Epithelial cell of prostate (primary cell): ENCODE measurements around the gene TOR1AIP2.
"Not testable (repeated sequence)": the region's sequence is repeated elsewhere in the genome, so short reads cannot be mapped to it uniquely, and the experiment has no call there.

Source experiments
- DNase-seq: peaks from one replicate; pipeline ENCODE4 v3.0.0-alpha.2; 2011; ENCODE audit warnings: low read depth, low spot score
- H3K27ac ChIP-seq: fragments of 450-650 bp; 2 replicates; pipeline ENCODE4 v1.5.1; 2017; ENCODE audit warnings: mild to moderate bottlenecking

Gene TOR1AIP2

DNA sequence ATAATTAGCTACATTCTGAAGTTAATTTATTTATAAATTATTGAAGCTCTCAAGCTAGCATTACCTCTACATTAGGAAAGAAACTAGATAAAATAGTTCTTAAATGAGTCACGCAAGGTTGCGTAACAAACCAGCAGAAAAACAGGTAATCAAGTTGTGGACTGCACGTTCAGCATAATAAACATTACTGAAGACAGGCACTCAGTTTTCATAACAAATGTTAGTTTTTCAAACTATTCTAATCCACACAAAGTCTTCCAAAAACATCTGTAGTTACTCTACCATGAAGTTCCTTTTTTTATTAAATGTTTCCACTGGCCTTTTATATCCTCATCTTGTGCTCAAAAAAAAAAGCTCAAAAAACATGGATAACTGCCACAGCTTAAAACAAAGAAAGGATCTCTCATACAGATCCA lies 1.3 kb downstream of the TOR1AIP2 start:
- H3K27ac ChIP-seq = peak overlapping the region; percentile 58
- peak; percentile 22 for DNase-seq

DNA sequence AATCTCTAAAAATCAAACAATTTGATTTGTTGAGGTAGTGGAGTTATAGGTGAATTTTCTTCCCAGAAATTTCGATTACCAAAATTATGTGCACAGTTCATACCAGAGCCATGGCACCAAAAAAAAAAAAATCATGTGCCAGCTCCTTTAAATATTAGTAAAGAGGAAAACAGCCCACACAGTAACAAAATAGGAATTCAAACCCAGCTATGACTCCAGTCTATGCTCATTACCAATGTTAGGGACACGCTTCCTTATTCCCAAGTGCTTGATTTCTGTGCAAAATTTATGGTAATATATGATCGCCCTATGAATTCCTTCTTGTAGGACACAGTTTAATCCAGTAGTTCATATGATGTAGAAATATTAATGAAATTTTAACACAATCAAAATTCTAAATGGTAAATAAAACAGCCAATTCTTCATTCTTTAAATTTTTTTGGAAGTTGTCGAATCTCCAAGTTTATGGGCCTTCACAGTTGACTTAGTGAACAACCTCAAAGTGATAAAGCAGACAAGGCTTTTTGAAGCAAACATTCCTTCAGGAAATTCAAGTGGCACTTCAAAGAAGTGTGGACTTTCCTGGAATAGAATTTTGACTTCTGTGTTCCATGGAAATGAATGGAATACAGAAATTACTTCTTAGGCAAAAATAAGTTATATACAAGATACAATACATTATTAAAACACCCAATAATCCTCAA lies 1.9 kb downstream of the TOR1AIP2 start:
- no peak for DNase-seq
- peak overlapping the region; percentile 58 for H3K27ac ChIP-seq

DNA sequence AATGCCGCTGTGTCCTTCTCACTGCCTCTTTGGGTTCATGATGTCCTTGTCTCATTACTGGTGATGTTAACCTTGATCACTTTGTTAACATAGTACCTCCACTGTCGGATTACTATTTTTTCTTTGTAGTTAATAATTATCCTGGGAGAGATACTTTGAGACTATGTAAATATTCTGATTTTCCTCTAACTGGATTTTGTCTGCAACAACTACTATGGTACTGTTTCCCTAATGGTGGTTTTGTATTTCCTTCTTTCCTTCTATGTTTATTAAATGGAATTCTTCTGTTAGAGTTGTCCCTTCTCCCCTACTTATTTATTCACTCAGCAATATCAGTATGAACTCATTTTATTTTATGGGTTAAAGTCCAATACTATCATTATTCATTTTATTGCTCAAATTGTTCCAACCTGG lies 4.2 kb downstream of the TOR1AIP2 start:
- DNase-seq = no peak
- H3K27ac ChIP-seq = no peak overlapping the region

DNA sequence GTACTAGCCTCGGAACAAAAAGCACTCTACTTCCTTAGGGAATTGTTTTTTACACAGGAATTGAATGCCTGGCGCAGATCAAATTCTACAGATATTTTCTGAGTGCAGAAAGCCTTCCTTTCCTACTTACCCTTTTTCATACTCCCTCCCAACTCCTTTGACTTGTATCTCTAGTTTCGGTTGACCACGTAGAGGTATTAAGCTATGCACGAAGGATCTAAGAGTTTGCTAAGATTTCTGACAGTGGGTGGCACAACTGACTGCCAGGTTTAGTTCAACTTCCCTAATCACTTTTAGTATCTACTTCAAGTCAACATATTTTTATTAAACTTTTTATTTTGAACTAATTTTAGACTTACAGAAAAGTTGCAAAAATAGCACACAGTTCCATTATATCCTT lies 5.0 kb downstream of the TOR1AIP2 start:
- DNase-seq = no peak
- H3K27ac ChIP-seq = no peak overlapping the region

DNA sequence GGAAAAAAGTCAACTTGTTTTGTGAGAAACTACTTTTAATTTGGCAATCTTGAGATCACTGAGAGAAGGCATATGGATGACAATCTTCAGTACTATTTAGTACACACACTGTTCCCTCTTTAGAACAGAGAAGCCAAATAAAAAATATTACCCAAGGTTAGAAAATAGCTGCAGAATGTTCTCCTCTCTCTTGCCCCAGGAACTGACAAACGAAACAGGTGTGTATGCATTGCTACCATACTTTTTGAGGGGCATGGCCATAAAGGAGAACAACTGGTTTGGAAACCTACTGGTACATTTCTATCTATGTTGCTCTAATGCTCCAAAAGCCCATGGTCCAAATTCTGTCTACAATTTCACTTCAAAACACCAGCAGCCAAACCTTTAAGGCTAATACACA lies 5.7 kb downstream of the TOR1AIP2 start:
- DNase-seq = no peak
- H3K27ac ChIP-seq = no peak overlapping the region

DNA sequence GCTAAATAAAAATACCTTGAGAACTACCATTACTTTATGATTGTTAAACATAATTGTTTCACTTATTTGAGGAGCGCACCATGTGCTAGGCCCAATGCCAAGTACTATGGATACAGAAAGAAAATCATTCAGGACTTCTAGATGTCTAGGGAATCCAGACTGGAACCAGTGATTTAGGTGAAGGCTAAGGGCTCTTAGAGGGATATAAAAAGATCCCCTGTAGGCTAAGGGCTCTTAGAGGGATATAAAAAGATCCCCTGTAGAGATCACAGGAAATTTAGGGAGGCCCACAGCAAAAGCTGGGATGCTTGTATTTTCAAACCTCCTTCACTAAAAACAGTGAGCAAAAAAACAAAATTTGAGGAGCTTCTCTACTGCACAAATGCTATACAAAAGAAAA lies 6.7 kb downstream of the TOR1AIP2 start:
- no peak overlapping the region for H3K27ac ChIP-seq
- DNase-seq = no peak

DNA sequence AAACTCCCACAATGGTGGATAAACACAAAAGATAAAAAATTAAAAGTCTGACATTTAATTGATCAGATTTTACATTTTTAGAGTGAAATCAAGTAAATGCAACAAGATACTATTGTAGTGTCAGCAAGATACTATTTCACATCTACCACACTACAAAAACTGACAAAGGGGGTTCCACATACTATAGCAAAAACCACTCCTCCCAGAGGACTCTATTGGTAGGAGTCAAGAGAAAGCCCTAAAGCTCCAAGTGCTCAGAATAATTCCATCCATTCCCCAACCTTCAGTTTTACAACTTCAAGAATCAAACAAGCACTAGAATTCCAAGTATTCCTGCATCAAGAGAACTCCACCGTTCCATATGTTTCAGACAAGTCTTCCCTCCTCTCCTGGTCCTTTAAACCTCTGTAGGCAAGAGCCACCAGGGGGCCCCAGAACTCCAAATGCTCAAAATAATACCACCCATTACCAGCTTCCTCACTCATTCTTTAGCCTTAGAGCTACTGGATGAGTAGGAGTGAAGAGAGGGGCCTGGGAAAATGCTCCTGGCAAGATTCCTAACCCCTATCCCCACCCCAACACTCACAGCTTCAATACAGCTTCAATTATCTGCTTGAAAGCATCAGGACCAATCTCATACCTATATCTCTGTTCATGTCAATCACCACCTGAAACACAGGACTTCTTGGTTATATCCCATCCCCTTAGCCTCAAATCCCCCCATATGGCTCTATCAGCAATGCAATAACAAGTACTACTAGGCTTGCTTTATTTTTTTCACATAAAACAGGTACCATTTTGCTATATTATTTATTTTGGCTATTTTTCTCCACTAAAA lies 9.9 kb downstream of the TOR1AIP2 start:
- no peak for DNase-seq
- H3K27ac ChIP-seq = no peak overlapping the region

DNA sequence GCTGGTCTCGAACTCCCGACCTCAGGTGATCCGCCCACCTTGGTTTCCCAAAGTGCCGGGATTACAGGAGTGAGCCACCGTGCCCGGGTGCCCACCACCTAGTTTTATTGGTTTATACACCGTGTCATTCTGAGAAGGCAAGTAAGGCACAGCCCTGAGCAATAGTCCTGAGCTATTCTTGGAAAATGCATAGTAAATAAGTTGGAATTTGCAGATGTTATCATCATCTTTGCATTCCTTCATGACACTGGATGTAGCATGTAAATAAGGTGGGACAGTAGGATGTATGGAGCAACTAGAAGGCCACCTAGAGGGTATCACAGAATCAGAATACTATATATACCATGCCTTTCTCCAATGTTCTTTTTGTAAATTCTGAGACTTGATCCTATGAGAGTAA lies 11.0 kb downstream of the TOR1AIP2 start:
- no peak for DNase-seq
- no peak overlapping the region for H3K27ac ChIP-seq

DNA sequence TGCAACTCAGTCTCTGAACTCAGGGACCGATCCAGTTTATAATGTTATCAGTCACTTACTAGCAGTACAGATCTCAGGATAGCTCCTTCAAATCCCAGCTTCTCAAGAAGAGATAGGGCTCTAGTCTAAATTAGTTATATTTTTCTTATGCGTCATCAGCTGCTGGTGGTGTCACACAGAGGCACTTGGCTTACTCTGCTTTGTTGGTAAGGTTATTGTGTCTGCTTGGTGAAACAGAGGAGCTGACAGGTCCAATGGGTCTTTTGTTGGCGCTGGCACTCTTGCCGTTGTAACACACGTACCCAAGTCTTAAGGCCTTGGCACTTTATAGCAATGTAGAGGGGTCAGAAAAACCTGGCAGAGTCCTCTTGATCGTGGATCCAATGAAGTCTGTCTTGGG lies 12.2 kb downstream of the TOR1AIP2 start:
- DNase-seq = no peak
- H3K27ac ChIP-seq = no peak overlapping the region

DNA sequence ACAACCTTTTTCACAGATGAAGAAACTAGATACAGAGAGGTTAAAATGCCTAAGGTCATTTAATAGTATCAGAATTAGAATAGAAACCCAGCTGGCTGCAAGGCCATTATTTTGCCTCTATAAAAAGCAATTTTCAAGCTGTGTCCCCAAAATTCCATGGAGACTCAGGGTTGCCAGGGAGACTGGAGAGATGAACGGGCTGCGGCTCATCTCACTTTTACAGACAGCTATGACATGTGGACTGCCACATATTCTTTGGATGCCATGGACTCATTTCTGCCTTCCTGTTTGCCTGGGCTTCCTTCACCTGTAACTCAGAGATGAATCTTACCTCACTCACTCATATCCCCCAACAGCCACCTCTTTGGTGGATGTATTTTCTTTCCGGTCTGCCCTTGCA lies 17.0 kb downstream of the TOR1AIP2 start:
- DNase-seq = no peak
- H3K27ac ChIP-seq = no peak overlapping the region

DNA sequence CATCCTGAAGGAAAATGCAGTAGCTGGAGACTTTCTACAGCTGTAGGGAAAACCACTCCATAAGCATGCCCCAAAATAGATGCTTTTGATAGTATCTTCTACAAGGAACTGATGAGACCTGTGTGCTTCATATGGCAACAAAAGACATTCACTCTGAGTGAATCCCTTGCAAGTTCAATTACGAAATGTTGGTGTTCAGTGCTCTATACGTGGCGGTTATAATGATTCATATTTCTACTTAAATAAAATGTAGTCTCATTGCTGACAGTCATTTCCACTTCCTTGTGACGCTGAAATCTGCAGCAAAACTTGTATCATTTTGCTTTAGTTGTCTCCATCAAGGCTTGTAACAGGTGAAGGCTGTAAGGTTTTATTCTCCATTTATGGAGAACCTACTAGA lies 20.6 kb downstream of the TOR1AIP2 start:
- no peak for DNase-seq
- H3K27ac ChIP-seq = peak overlapping the region; percentile 32

DNA sequence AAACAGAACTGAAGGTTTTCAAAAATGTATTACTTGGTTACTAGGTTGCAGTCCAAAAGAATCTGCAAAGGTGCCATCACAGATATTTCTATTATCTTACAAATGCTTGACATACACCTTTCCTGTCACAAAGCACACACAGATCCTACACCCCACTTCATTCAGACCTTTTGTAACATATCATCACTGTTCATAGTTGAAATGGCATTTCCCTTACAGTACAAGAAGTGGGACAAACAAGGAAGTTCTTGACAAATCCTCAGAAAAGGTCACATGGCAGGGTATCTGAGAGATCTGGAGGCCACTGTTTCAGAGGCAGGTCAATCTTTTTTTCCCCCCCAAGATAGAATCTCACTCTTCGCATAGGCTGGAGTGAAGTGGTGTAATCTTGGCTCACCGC lies 21.3 kb downstream of the TOR1AIP2 start:
- no peak overlapping the region for H3K27ac ChIP-seq
- no peak for DNase-seq

DNA sequence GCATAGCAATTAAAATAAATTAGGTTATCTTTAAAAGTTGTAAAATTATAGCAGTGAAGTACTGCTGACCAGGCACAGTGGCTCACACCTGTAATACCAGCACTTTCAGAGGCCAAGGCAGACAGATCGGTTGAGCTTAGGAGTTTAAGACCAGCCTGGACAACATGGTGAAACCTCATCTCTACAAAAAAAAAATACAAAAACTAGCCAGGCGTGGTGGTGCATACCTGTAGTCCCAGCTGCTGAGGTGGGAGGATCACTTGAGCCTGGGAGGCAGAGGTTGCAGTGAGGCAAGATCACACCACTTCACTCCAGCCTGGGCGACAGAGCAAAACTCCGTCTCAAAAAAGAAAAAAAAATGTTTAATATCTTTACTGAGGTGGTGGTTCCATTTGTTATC lies 21.8 kb downstream of the TOR1AIP2 start:
- DNase-seq, H3K27ac ChIP-seq: not testable (repeated sequence)

DNA sequence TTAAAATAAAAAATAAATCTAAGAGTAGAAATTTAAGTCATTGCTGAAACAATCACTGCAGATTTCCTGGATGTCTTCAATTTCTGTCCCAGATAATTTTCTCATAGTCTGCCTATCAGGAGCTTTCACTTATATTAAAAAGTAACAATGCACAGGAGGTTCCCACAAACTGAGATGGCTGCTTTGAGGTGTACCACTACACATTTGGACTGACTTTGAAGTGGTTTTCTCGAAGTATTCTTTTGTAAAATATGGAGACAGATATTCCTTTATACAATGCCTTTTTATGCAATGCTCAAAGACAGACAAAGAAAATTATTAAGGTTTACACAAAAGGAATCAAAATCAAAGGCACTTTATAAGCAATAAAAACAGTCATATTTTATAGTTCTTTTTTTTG lies 24.5 kb downstream of the TOR1AIP2 start:
- no peak overlapping the region for H3K27ac ChIP-seq
- DNase-seq = no peak

DNA sequence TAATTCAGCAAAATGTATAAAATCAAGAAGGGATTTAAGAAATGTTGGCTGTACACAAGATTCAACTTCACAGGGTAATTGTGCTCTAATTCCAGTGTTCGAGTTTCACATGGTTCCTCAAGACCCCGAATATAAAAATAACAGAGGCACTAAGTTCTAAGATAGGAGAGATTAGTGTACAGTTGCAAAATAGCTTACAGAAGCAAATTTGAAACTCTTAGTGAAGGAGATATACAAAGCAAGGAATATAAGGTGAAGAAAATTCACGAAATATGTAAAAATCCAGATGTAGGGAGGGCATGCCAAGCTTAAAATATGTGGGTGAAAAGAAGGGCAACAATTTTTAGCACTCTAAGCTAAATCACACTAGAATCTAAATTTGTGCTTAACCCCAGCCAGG lies 29.4 kb downstream of the TOR1AIP2 start:
- H3K27ac ChIP-seq = no peak overlapping the region

DNA sequence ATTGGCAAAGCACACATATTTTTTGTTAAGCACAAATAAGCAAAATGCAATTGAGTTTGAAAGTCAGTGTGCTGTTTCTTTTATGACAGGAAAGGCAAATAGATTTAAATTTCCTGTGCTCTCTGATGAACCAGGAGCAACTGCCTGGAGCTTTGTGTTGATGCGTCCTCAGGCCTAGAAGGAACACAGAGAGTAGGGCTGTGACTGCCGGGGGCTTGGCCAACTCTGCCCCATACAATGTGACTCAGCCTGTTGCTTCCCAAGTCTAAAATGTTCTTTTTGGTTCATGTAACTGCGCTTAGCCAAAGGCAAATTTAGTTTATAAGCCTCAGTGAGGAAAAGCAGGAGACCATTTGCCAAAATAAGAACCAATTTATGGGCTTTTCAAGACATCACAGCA lies 37.5 kb downstream of the TOR1AIP2 start:
- DNase-seq = no peak
- no peak overlapping the region for H3K27ac ChIP-seq

More for the DNA sequence above, 29.4 kb downstream of the TOR1AIP2 start:
- DNase-seq = no peak

DNA sequence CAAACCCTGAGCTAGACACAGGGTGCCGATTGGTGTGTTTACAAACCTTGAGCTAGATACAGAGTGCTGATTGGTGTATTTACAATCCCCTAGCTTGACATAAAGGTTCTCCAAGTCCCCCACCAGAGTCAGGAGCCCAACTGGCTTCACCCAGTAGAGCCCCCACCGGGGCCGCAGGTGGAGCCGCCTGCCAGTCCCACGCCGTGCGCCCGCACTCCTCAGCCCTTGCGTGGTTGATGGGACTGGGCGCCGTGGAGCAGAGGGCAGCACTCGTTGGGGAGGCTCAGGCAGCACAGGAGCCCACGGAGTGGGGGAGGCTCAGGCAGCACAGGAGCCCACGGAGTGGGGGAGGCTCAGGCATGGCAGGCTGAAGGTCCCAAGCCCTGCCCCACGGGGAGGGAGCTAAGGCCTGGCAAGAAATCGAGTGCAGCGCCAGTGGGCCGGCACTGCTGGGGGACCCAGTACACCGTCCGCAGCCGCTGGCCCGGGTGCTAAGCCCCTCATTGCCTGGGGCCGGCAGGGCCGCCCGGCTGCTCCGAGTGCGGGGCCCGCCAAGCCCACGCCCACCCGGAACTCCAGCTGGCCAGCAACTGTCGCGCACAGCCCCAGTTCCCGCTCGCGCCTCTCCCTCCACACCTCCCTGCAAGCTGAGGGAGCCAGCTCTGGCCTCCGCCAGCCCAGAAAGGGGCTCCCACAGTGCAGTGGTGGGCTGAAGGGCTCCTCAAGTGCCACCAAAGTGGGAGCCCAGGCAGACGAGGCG lies 40.7 kb downstream of the TOR1AIP2 start:
- not testable (repeated sequence) for H3K27ac ChIP-seq, DNase-seq

DNA sequence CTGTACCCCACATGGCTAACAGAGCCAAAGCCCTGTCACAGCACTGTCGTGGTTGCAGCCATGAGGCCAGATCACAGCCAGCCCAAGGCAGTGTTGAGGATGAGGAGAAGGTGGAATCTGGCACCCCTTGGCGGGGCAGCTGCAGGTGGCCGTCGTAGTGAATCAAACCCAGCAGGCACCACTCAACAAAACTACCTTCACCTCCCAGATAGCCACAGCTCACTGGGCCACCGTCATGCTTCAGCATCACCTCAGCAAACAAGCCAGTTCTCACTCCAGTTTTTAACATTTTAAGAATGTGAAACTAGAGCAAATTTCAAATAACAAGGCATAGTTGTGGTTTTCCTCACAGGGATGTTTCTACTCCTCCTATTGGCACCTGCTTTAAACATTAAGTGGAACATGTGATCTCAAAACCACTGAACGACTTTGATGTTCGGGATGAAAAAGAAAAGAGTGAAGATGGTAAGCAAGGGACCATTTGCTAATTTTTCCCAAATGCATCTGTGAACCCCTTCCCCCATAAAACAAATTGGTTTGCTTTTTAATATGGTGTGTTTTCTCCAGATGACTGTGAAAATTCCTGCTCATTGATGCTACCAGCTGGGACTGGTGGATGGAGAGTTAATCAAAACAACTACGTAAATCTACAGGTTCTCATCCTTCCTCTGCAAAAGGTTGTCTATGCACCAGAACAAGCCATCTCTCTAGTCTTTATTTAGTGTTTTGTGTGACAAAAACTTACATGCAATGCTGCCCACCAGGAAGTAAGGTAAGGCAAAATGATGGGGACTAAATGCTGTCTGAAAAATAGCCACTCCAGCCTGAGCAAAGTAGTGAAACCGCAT lies 45.5 kb downstream of the TOR1AIP2 start:
- no peak for DNase-seq
- no peak overlapping the region for H3K27ac ChIP-seq

DNA sequence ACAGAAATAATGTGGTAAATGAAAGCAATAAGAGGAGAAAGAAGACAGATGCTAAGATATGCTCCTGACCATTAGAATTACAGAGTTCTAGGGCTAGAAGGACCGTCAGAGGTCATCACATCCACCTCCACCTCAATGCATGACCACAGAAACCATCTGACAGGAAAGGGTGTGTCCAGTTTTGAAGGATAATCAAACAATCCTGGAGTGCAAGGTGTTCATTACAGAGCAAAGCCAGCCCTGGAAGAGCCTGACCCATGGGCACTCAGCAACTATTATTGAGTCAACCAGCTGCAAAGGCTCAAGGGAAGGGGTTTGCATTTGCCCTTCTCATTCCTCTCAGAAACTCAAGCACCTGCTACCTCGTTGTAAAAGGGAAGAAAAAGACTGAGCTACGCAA lies 46.4 kb downstream of the TOR1AIP2 start:
- DNase-seq = no peak
- no peak overlapping the region for H3K27ac ChIP-seq

DNA sequence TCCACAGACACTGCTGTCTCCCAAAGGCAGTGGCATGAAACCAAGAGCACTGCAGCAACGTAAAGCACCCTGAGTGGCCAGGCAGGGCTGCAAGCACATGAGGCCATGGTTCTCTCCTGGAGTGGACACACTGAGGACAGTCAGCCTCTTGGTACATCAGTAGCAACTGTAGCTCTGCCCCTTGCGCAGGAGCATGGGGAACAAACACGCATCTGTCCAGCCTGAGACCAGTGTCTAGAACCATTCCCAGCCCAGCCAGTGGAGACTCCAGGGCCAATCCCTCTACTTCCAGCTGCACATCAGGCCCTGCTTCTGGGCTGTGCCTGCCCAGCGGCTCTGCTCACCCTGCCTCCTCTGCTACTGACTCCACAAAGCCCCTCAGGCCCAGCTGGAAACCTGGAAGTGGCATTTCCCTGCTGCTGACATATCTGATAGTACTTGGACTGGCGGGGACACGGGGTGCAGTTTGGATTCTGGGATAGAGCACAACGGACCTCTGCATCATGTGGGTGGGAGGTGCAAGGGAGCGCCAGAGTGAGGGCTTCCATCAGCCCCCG lies 49.0 kb downstream of the TOR1AIP2 start:
- no peak overlapping the region for H3K27ac ChIP-seq
- DNase-seq = no peak
